Neural cell (in vitro differentiated cells): ENCODE results near the gene ZNF407. TPM values are rescaled to one million over a fixed set of nuclear protein-coding genes. Genes with fewer than 3 reads are reported as not detected.

Source experiments
- H2AFZ ChIP-seq: fragments of 200-600, 300-800 bp; sonication (generic), shearing (Covaris generic); 2 replicates; pipeline ENCODE4 v1.6.0; 2014; ENCODE audit warnings: low read depth, mild to moderate bottlenecking, antibody characterized with exemption, low read length, moderate library complexity
- H3F3A ChIP-seq: fragments of 200-600 bp; shearing (Covaris generic); 2 replicates; pipeline ENCODE4 v1.6.1; 2016; ENCODE audit warnings: mild to moderate bottlenecking, moderate library complexity, mixed read lengths, antibody characterized with exemption, low read length; ENCODE audit not compliant: insufficient read depth, poor library complexity, severe bottlenecking
- H3K27ac ChIP-seq: fragments of 200-600, 300-800 bp; sonication (generic), shearing (Covaris generic); 2 replicates; pipeline ENCODE4 v1.5.1; 2014; ENCODE audit warnings: mild to moderate bottlenecking, low read length, moderate library complexity
- H3K27me3 ChIP-seq: fragments of 300-800, 200-600 bp; sonication (generic), shearing (Covaris generic); 2 replicates; pipeline ENCODE4 v1.6.0; 2014; ENCODE audit warnings: mild to moderate bottlenecking, low read depth, low read length, moderate library complexity; ENCODE audit not compliant: insufficient read depth
- H3K36me3 ChIP-seq: fragments of 300-800, 200-600 bp; sonication (generic), shearing (Covaris generic); 2 replicates; pipeline ENCODE4 v1.5.1; 2014; ENCODE audit warnings: mild to moderate bottlenecking, antibody characterized with exemption, low read length, moderate library complexity; ENCODE audit not compliant: insufficient read depth
- H3K4me2 ChIP-seq: fragments of 300-800, 200-600 bp; sonication (generic), shearing (Covaris generic); 2 replicates; pipeline ENCODE4 v1.6.0; 2014; ENCODE audit warnings: mild to moderate bottlenecking, low read length
- H3K4me3 ChIP-seq: fragments of 300-800, 200-600 bp; sonication (generic), shearing (Covaris generic); 2 replicates; pipeline ENCODE4 v1.5.1; 2014; ENCODE audit warnings: mild to moderate bottlenecking, low read length, moderate library complexity
- H3K79me2 ChIP-seq: fragments of 200-600 bp; shearing (Covaris generic); replicated peaks from 2 replicates; pipeline ENCODE4 v1.6.0; 2014; ENCODE audit warnings: mild to moderate bottlenecking, low read length, moderate library complexity; ENCODE audit not compliant: insufficient read depth
- H3K9ac ChIP-seq: fragments of 300-800, 200-600 bp; sonication (generic), shearing (Covaris generic); 2 replicates; pipeline ENCODE4 v1.6.1; 2016; ENCODE audit warnings: mild to moderate bottlenecking, low read length, mixed read lengths
- H3K9me2 ChIP-seq: fragments of 200-600 bp; shearing (Covaris generic); 2 replicates; pipeline ENCODE4 v1.6.1; 2016; ENCODE audit warnings: mild to moderate bottlenecking, low read length, mixed read lengths; ENCODE audit not compliant: insufficient read depth
- H3K9me3 ChIP-seq: fragments of 200-600, 300-800 bp; sonication (generic), shearing (Covaris generic); 2 replicates; pipeline ENCODE4 v1.6.1; 2016; ENCODE audit warnings: mild to moderate bottlenecking, mixed run types, low read length, moderate library complexity, mixed read lengths
- H4K20me1 ChIP-seq: fragments of 200-600 bp; shearing (Covaris generic); 2 replicates; pipeline ENCODE4 v1.6.1; 2016; ENCODE audit warnings: mild to moderate bottlenecking, mixed run types; ENCODE audit not compliant: insufficient read depth
- EP300 ChIP-seq: fragments of 450-650 bp; conservative IDR thresholded peaks from 2 replicates; pipeline ENCODE4 v1.6.1; 2014; ENCODE audit warnings: antibody characterized with exemption, mild to moderate bottlenecking, moderate library complexity; ENCODE audit not compliant: poor library complexity, severe bottlenecking
- EZH2 ChIP-seq: fragments of 200-600, 300-800 bp; shearing (Covaris generic), sonication (generic); IDR thresholded peaks from 2 replicates; pipeline ENCODE4 v1.6.1; 2014; ENCODE audit warnings: antibody characterized with exemption, low read length, borderline replicate concordance, mild to moderate bottlenecking; ENCODE audit not compliant: insufficient read depth, poor library complexity, severe bottlenecking
- MXI1 ChIP-seq: fragments of 450-650 bp; conservative IDR thresholded peaks from 2 replicates; pipeline ENCODE4 v1.6.1; 2014; ENCODE audit warnings: antibody characterized with exemption, mild to moderate bottlenecking; ENCODE audit not compliant: poor library complexity, severe bottlenecking
- POLR2AphosphoS5 ChIP-seq: IDR thresholded peaks from 2 replicates; pipeline ENCODE4 v1.6.1; 2012
- RAD21 ChIP-seq: fragments of 450-650 bp; conservative IDR thresholded peaks from 2 replicates; pipeline ENCODE4 v1.6.1; 2014; ENCODE audit warnings: antibody characterized with exemption, mild to moderate bottlenecking, moderate library complexity
- SMC3 ChIP-seq: fragments of 450-650 bp; conservative IDR thresholded peaks from 2 replicates; pipeline ENCODE4 v1.6.1; 2014; ENCODE audit warnings: antibody characterized with exemption, mild to moderate bottlenecking, moderate library complexity; ENCODE audit not compliant: poor library complexity
- TAF1 ChIP-seq: IDR thresholded peaks from 2 replicates; pipeline ENCODE4 v1.6.1; 2012; ENCODE audit warnings: low read depth
- polyA plus RNA-seq: library from polyadenylated mRNA; depleted of rRNA; stranded (reverse); fragments of >200 nt; gene quantifications from 2 replicates; pipeline ENCODE4 v1.2.3, GENCODE V29; 2014
- TF ChIP-seq, protein P1 (sequence below): fragments of 450-650 bp; IDR thresholded peaks from 2 replicates; pipeline ENCODE4 v1.5.1; 2014; ENCODE audit warnings: antibody characterized with exemption, mild to moderate bottlenecking, moderate library complexity; ENCODE audit not compliant: poor library complexity, severe bottlenecking
- TF ChIP-seq, protein P2 (sequence below): IDR thresholded peaks from 2 replicates; pipeline ENCODE4 v1.6.1; 2012; ENCODE audit warnings: borderline replicate concordance

Gene ZNF407
- polyA plus RNA-seq, 1 donor from 2014 or later: 2.9 TPM

DNA sequence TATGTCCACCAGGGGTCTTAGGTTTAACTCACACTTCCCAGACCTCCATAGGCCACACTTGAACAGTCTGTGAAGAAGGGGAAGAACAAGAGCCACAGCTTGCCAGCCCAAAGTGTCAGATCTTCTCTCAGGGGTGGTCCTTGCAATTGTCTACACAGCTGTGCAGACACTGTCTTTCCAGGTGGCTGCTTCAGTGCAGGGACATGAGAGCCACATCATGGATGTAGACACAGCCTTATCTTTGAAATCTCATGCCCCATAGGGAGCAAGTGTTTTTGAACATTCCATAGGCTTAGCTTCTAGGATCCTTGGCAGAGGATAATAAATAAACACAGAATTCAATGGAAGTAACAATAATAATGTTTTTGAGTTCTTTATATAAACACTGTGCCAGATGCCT lies 6.7 kb downstream of the ZNF407 start:
- Histone ChIP-seq H3K27ac (no peak overlapping the region), H2AFZ (no peak overlapping the region), H3K36me3 (no peaks in the 10 kb centered on the region), H3K79me2 (peaks cover 8% of the 10 kb centered on the region), H3K9me3 (no peaks in the 10 kb centered on the region), H3K4me3 (no peak overlapping the region), H3K9me2 (no peaks in the 10 kb centered on the region), H4K20me1 (no peaks in the 10 kb centered on the region), H3F3A (no peaks in the 10 kb centered on the region), H3K9ac (no peak overlapping the region), H3K27me3 (no peaks in the 10 kb centered on the region), H3K4me2 (no peak overlapping the region)
- no peak for TF ChIP-seq POLR2AphosphoS5
- TF ChIP-seq TAF1: no peak
- no peak for TF ChIP-seq EP300
- no peak for TF ChIP-seq MXI1
- TF ChIP-seq, protein P1, sequence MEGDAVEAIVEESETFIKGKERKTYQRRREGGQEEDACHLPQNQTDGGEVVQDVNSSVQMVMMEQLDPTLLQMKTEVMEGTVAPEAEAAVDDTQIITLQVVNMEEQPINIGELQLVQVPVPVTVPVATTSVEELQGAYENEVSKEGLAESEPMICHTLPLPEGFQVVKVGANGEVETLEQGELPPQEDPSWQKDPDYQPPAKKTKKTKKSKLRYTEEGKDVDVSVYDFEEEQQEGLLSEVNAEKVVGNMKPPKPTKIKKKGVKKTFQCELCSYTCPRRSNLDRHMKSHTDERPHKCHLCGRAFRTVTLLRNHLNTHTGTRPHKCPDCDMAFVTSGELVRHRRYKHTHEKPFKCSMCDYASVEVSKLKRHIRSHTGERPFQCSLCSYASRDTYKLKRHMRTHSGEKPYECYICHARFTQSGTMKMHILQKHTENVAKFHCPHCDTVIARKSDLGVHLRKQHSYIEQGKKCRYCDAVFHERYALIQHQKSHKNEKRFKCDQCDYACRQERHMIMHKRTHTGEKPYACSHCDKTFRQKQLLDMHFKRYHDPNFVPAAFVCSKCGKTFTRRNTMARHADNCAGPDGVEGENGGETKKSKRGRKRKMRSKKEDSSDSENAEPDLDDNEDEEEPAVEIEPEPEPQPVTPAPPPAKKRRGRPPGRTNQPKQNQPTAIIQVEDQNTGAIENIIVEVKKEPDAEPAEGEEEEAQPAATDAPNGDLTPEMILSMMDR: no peak
- no peak for TF ChIP-seq RAD21
- TF ChIP-seq SMC3: no peak
- TF ChIP-seq, protein P2, sequence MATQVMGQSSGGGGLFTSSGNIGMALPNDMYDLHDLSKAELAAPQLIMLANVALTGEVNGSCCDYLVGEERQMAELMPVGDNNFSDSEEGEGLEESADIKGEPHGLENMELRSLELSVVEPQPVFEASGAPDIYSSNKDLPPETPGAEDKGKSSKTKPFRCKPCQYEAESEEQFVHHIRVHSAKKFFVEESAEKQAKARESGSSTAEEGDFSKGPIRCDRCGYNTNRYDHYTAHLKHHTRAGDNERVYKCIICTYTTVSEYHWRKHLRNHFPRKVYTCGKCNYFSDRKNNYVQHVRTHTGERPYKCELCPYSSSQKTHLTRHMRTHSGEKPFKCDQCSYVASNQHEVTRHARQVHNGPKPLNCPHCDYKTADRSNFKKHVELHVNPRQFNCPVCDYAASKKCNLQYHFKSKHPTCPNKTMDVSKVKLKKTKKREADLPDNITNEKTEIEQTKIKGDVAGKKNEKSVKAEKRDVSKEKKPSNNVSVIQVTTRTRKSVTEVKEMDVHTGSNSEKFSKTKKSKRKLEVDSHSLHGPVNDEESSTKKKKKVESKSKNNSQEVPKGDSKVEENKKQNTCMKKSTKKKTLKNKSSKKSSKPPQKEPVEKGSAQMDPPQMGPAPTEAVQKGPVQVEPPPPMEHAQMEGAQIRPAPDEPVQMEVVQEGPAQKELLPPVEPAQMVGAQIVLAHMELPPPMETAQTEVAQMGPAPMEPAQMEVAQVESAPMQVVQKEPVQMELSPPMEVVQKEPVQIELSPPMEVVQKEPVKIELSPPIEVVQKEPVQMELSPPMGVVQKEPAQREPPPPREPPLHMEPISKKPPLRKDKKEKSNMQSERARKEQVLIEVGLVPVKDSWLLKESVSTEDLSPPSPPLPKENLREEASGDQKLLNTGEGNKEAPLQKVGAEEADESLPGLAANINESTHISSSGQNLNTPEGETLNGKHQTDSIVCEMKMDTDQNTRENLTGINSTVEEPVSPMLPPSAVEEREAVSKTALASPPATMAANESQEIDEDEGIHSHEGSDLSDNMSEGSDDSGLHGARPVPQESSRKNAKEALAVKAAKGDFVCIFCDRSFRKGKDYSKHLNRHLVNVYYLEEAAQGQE: no peak
- no peak for TF ChIP-seq EZH2

DNA sequence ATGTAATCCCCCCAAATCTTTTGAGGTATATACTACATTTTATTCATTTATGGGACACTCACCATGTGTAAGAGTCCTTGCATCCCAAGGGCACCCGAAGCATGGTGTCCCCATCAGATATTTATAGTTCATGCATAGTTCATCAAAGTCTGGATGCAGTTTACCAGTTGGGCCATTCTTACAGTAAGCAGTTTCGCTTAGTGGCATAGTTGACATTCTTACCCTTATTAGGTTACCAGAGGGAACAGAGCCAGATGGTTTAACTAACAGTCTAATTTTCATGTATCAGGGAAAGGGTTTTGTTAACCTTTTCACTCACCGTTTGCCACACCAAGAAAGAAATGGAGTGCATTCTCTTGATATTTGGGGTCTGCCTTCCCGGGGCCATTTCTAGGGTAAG lies 7.1 kb downstream of the ZNF407 start:
- H3K27me3 ChIP-seq: no peaks in the 10 kb centered on the region
- H3K4me3 ChIP-seq: no peak overlapping the region
- TF ChIP-seq, protein P1: no peak
- TF ChIP-seq EP300: no peak
- no peak for TF ChIP-seq MXI1
- no peak for TF ChIP-seq RAD21
- no peak for TF ChIP-seq POLR2AphosphoS5
- TF ChIP-seq, protein P2: no peak
- TF ChIP-seq EZH2: no peak
- H2AFZ ChIP-seq: no peak overlapping the region
- H3K36me3 ChIP-seq: no peaks in the 10 kb centered on the region
- no peak overlapping the region for H3K4me2 ChIP-seq
- no peaks in the 10 kb centered on the region for H3K9me3 ChIP-seq
- H3K9ac ChIP-seq: no peak overlapping the region
- no peaks in the 10 kb centered on the region for H3K9me2 ChIP-seq
- no peaks in the 10 kb centered on the region for H4K20me1 ChIP-seq
- H3K27ac ChIP-seq: no peak overlapping the region
- H3K79me2 ChIP-seq: peaks cover 4% of the 10 kb centered on the region
- H3F3A ChIP-seq: no peaks in the 10 kb centered on the region
